HuH-7.5 (cell line): ENCODE measurements around the gene CFAP54.

Experiments used
- DNase-seq: peaks from one replicate; pipeline ENCODE4 v3.0.0; 2011; ENCODE audit warnings: low spot score

The CFAP54 gene

DNA sequence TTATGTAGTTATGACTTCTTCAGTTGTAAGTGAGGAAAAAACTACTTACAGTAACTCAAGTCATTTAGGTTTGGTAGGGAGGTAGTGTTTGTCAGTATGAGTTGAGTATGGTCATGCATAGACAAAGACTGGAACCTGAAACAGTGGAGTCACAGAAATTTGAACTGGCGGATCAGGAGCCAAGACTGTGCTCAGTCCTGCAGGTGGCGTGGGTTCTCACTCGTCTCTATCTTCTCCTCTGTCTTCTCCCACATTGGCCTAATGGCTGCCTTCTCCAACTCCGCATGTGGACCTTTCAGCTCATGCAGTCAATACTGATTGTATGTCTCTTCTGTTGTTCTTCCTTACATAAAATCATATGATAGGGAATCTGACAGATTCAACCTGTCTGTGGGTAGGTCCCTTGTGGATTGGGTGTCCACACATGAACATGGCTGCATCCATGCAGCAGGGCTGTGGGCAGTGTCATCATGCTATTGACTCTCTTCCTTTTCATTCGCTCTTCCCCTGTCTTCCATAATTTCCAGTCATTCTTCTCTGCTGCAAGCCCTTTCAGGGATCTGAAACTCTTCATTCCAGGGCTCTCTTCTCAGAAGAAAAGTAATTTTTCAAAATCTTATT, 338.9 kb downstream of the CFAP54 start:
- DNase-seq: no peak

DNA sequence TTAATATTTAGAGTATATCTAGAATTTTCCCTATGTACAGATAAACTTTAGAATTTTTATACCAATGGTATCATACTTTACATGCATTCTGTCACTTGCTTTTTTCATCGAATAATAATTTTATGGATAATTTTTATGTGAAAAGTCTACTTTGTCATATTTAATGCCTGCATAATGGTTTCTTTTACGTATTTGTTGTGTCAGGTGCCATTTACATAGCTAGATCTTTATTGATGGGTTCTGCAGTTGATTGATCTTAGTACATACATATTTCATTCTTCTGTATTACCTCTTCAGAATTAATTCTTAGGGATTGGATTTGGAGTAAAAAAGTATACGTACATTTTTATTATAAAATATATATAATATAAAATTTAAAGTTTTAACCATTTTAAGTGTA, 340.0 kb downstream of the CFAP54 start:
- DNase-seq: no peak

DNA sequence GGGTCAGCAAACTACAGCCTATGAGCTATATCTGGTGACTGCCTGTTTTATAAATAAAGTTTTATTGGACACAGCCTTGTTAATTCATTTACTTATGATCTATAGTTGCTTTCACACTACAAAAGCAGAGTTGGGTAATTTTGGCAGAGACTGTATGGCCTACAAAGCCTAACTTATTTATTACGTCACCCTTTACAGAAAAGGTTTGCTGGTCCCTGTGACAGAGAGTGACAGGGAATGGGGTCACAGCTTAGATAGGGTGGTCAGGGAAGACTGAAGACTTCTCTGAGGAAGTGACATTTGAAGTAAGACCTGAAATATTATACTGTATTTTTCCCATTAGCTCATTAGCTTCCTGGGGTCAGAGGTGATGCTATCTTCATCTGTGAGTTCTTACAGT, 342.0 kb downstream of the CFAP54 start:
- DNase-seq: no peak

DNA sequence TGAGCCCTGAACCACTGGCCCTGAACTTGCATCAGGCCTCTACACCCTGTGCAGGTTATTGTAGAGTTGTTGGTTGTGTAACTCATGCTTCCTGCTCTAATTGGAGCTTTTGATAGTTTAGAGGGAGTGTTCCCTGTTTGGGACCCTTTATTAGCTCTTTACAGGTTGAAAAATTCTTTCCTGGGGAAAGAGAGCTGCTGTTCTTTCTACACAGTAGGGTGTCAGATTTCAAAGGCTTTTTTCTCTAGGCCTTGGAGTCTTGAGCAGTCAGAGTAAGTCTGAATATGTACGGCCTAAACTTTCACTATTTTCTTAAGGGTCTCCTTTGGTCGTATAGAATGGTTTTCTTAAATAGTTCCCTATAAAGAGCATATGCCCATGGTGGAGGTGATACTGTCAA, 356.9 kb downstream of the CFAP54 start:
- DNase-seq: no peak

DNA sequence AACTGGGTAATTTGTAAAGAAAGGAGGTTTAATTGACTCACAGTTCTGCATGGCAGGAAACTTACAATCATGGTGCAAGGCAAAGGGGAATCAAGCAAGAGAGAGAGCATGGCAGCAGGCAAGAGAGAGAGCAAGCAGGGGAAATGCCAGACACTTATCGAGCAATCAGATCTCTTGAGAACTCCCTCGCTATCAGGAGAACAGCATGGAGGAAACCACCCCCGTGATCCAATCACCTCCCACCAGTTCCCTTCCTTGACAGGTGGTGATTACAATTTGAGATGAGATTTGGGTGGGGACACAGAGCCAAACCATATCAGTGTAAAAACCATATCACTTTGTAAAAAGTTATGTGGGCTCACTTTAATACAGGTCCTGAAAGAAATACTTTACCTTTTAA, 361.3 kb downstream of the CFAP54 start:
- no peak for DNase-seq

DNA sequence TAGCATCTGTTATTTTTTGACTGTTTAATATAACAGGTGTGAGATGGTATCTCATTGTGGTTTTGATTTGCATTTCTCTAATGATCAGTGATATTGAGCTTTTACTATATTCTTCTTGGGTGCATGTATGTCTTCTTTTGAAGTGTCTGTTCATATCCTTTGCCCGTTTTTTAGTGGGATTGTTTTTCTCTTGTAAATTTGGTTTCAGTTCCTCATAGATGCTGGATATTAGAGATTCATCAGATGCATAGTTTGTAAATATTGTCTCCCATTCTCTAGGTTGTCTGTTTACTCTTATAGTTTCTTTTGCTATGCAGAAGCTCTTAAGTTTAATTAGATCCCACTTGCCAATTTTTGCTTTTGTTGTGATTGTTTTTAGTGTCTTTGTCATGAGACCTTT, 368.8 kb downstream of the CFAP54 start:
- no peak for DNase-seq

DNA sequence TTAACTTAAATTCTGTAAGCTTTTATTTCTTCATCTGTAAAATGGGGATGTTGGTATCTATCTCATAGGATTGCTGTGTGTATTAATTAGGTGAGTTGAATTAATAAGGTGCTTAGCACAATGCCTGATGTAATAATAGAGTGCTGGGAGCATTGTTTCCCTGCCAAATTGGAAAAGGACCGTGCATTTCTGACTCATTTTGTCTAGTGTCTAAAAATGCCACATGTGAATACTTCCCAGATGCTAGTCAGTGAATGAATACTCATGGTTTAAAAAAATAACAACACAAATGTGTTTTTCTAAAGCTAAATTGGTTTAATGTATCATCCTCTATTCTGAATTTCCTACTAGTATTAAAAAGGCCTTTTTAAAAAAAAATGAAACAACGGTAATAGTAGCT, 372.3 kb downstream of the CFAP54 start:
- no peak for DNase-seq

DNA sequence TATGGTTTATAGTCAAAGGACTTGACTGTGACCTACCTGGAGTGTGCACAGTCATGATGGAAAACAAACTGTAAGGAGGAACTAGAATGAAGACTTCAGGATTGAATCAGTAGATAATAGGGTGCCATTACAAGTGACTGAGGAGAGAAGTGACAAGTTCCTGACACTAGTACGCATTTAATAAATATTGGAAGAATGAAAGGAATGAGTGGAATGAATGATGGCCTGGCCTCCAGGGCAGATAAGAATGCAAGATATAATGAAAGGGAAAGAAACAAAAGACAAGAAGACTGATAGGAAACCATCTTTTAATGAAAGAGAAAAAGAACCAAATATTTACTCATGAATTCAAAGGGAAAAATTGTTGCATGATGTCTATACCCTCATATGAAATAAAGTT, 372.9 kb downstream of the CFAP54 start:
- DNase-seq: no peak

DNA sequence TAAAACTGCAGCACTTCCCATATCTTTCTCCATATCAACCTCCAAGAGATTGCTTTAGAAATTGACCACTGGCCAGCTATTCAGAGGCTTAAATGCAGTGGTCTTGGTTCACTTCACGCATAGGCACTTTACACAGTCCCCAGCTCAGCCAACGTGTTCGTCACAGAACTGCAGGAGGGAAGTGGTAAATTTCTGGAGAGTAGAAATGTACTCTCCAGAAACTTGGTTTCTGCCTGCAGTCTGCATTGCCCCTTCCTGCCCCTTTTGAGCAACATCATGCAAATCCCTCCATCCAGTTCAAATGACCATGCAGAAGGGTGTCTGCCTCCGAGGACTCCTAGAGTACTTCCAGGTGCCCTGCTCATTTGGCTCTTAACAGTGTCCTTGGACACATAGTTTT, 375.0 kb downstream of the CFAP54 start:
- no peak for DNase-seq

DNA sequence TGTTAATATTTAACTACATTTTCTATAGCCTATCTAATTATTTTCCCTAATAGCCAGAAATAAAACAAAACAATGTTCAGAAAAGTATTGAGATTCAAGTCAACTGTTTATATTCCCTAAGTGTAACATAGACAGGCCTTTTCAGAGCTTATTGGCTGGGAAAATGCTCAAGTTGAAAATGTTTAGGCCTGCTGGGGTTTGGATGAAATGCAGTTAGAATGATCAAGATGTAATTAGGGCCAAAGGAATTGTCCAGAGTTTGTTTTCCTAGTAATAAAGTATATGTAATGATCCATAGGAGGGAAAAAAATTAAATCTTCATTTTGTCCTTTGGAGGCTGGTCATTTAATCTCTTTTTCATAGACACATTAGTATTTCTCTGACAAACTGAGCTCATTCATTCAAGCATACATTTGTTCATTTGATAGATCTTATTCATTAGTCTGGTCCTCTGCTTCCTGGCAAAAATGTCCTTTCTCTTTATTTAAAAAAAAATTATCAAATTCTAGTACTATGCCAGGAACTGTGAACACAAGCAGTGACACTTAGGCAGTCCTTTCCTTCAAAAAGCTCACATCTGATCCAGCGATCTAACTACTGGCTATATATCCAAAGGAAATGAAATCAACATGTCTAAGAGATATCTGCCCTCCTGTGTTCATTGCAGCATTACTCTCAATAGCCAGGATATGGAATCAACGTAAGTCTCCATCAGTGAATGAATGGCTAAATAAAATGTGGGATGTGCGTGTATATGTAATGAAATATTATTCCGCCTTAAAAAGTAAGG, 377.6 kb downstream of the CFAP54 start:
- no peak for DNase-seq

DNA sequence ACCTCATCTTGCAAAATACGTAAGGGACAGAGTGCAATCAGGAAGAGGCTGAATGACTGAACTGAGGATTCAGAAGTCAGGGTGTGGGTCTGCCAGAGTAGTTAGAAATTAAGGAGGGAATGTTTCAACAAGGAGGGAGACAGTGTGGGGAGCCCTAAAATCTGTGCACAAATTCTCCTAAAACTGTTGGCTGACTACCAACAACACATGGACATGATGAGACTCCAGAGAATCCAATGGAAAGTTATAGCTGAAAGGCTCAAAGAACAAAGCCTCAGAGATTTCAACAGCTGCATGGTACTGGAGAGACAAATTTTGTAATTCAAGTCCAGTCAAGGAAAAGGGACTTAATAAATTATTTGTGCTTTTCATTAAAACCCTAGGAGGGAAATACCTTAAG, 381.6 kb downstream of the CFAP54 start:
- DNase-seq: no peak

DNA sequence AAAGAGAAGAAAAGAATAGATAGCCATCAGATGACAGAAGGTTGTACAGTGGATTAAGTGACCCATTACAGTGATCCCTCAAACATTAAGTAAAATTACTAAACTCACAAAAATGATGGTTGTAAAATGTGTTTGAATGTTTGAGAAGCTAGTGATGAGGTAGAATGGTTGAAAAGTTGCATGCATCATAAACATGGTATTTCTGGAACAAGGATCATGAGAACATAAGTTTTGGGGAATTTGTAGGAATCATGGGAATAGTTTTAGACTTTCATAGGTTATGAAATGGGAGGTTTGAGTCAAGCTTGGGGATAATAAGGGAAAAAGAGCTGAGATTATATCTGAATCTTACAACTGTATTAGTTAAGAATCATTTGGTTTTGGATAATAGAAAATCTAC, 383.6 kb downstream of the CFAP54 start:
- DNase-seq: no peak

DNA sequence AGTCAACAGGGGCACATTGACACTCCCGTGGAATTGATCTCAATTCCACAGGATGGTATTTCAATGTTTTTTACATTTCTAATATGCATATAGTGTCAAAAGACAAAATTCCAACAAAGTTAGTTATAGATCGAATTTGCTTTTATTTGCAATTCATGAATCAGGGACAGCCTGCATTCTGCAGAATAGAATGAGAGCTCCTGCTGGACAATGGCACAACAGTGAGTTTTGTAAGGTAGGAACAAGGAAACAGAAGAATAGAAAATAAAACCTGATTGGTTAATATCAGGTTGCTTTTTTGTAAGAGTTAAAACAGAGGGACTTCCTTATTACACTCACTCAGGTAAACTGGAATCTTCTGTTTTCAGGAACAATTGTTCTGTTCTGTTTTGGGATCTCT, 384.8 kb downstream of the CFAP54 start:
- no peak for DNase-seq

DNA sequence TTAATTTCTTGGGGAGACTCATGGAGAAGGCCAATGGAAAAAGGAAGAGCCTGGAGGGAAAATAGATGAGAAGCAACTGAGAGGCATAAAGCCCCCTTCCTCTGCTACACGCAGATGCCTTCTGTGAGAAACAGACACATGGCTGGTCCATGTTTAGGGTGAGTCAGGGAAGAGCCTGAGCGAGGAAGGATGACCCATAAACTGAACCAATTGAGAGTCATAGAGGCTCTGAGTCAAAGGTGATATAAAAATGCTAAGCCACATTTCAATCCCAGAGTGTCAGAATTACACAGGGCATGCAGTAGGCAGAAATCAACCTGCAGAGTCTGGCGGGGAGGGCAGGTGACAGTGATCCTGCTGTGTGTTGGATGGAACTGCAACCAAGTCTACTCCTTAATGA, 387.6 kb downstream of the CFAP54 start:
- DNase-seq: no peak

DNA sequence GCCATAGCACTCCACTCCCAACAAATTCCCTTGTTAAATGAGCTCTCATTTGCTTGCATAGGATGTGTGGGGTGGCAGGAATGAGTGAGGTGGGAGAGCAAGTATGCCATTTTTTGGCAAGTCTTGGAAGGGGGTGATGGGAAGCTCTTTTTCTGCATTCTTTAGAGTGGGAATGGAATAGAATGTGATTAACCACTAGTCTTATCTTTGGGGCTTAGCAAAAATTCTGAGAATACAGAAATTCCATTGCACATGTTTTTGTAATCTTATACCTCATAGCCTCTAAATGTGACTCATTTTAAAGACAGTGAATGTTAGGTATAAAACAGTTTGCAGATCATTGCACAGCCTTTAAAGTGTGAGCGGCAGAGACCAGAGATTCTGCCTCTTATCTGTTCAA, 389.3 kb downstream of the CFAP54 start:
- no peak for DNase-seq

DNA sequence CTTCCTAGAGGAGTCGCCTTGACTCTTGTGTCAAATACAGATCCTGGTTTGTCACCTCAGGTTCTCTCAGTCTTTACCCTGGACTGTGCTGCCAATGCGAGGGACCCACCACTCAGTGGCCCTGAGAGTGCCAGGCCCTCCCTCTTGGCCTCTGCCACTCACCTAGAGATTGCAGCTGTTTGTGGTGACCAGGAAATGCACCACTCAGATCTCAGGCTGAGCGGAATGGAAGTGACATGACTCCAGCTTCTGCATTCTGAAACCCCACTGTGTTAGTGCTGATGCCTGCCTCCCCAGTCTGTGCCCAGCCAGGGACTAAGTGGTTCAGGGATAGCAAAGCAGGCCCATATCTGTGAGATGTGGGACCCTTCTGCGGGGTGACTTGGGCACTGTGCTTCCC, 389.9 kb downstream of the CFAP54 start:
- no peak for DNase-seq

DNA sequence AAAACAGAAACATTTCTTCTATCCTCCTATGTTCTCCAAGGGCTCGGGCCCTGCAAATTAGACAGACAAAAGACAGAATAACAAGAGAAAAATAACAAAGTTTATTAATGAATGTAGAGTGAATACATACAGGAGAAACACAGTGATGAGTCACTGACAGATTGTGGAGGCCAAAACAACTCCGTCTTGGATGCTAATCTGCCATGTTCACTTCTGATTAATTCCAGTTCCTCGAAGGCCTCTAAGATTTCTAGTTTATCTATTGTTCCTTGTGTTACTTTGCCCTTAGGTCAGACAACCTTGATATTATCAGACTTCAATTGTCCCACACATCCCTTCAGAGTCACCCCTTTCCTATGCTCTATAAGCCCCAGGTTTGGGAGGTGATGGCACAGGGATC, 390.8 kb downstream of the CFAP54 start:
- no peak for DNase-seq

DNA sequence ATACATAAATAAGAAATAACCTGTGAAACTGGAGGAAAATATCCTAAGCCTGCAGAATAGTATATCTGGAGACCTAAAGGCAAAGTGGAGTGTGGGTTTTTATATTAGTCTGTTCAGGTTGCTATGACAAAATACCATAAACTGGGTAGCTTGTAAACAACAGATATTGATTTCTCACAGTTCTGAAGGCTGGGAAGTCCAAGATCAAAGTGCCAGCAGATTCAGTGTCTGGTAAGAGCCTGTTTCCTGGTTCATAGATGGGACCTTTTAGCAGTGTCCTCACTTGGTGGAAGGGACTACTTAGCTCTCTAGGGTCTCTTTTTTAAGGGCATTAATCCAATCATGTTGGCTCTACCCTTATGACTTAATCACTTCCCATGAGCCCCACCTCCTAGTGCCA, 392.2 kb downstream of the CFAP54 start:
- DNase-seq: no peak

DNA sequence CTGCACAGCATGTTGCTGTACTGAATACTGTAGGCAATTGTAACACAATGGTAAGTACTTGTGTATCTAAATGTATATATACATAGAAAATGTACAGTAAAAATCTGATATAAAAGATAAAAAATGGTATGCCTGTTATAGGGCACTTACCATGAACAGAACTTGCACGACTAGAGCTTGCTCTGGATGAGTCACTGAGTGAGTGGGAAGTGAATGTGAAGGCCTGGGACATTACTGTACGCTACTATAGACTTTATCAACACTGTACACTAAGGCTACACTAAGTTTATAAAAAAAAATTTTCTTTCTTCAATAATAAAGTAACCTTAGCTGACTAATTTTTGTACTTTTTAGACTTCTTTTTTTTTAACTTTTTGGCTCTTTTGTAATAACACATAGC, 393.5 kb downstream of the CFAP54 start:
- DNase-seq: no peak

DNA sequence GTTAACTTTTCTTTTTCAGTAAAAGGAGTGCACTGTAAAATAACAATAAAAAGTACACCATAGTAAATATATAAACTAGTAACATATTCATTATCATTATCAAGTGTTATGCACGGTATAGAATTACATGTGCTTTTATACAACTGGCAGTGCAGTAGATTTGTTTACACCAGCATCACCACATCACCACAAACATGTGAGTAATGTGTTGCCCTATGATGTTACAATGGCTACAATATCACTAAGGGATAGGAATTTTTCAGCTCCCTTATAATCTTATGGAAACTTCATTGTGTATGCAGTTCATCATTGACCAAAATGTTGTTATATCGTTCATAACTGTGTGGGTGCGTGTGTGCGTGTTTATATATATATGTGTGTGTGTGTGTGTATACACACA, 394.2 kb downstream of the CFAP54 start:
- DNase-seq: no peak

DNA sequence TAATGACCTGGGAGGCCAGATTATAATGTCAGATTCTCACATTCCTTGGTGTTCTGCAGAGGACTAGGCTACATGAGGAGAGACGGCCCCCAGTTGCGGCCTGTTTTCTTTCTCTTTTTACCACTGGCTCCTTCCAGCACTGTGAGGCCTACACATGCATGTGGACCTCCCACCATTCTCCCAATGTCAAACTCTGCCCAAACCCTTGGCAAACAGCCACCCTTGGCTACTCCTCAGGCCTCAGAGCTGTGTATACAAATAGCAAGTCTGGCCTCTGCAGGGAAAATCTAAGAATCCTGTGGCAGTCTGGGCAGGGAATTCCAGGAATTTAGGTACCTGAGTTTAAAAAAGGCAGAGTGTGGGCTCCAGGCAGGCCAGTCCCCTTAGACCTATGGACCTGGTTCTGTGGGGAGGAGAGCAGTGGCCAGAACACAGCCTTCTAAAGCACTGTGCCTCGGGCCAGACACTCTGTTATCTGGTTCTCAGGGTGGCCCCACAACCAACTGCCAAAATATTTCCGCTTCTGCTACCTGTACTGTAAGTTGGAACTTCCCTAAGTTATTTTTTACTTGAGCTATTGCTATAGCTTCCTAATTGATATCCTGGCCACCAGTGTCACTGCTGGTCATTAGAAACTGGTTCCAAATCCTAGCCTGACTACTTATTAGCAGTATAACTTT, 397.8 kb downstream of the CFAP54 start:
- DNase-seq: no peak

DNA sequence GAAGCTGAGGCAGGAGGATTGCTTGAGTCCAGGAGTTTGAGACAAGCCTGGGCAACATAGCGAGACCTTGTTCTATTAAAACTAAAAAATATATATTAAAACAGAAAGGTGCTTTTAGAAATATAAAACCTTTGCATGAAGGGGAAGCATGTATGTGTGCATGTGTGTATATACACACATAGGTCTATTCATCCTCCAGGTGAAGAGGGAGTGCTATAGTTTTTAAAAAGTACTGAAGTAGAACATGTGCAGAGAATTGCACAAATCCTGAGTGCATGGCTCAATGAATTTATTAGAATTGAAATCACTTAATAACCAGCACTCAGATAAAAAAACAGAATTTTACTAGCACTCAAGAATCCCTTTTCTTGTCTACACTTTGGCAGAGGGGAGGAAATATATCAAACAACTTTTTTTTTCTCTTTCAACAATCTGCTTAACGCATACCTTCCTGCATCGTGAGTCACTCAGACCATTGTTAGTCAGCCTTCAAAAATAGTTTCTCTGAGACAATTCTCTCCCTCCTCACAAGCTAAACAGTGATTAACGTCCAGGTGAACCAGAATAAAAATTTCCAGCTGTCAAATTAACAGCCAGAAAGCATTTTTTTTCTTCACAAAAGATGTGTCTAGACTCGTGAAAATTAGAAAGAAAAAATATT, 400.0 kb downstream of the CFAP54 start:
- no peak for DNase-seq

DNA sequence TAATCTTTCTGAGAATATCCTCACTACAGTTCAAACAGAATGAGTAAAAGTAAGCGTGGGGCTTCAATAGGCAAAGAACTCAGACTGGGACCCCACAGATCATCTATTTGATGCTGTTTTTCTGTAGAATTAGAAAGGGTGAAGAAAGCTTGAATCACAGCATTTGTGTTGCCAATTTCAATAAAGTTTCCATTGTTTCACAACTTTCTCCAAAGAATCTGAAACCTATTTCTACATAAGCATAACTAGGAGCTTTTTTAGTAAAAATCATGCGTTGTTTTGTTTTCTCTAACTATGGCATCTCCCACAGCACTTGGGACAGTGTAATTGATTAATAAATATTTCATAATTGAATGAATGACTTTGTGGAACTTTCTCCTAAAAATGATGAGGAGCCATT, 401.0 kb downstream of the CFAP54 start:
- no peak for DNase-seq
